Esophagus squamous epithelium (tissue), 5 donors: ENCODE data around the gene AIG1. TPM values are rescaled to one million over a fixed set of nuclear protein-coding genes. Genes with fewer than 3 reads are reported as not detected.

Experiments
- DNase-seq: peaks from one replicate; lab custom pipeline; 2025; lab: John Stamatoyannopoulos, UW
- H3K27ac ChIP-seq, 4 donors: fragments of 200-600 bp; sonication (generic); one replicate each; pipeline ENCODE4 v1.5.1; 2016 to 2019; ENCODE audit warnings: mild to moderate bottlenecking in 1 of 4
- H3K27me3 ChIP-seq, 4 donors: fragments of 200-600 bp; sonication (generic); 1 replicate in 3 of 4; 2 replicates in 1 of 4; pipeline versions ENCODE4 v1.5.1 to v1.6.0; 2017 to 2021; ENCODE audit warnings: antibody characterized with exemption in 1 of 4
- H3K36me3 ChIP-seq, 3 donors: fragments of 200-600 bp; sonication (generic); one replicate each; pipeline ENCODE4 v1.5.1; 2016 to 2019
- H3K4me1 ChIP-seq, 3 donors: fragments of 200-600 bp; sonication (generic); one replicate each; pipeline ENCODE4 v1.5.1; 2017 to 2019
- H3K4me3 ChIP-seq, 4 donors: fragments of 200-600 bp; sonication (generic); 1 replicate in 3 of 4; 2 replicates in 1 of 4; pipeline ENCODE4 v1.5.1; 2016 to 2019; ENCODE audit warnings: mild to moderate bottlenecking in 2 of 4, moderate library complexity in 1 of 4
- H3K9me3 ChIP-seq, 3 donors: fragments of 200-600 bp; sonication (generic); one replicate each; pipeline ENCODE4 v1.5.1; 2016 to 2019
- CTCF ChIP-seq, 6 experiments: fragments of 450-650 bp in 4 of 6; fragments of 200-600 bp in 2 of 6; sonication (generic) in 2 of 6; IDR thresholded peaks; one replicate each; pipeline ENCODE4 v1.5.1; 2016 to 2019; ENCODE audit warnings: antibody characterized with exemption in 6 of 6, mild to moderate bottlenecking in 4 of 6, moderate library complexity in 4 of 6
- POLR2A ChIP-seq, 4 donors: fragments of 450-650 bp; IDR thresholded peaks; one replicate each; pipeline ENCODE4 v1.6.1; 2017; ENCODE audit warnings: antibody characterized with exemption in 4 of 4, mild to moderate bottlenecking in 4 of 4, moderate library complexity in 3 of 4
- WGBS, 2 donors: methylation state at CpG; one replicate each; pipeline ENCODE4 v1.1.5; 2018; 5-methylcytosine and 5-hydroxymethylcytosine counted together
- intact Hi-C: fragments of 100-400 bp; cut with DNase I; formaldehyde crosslinking; loops from one replicate; pipeline ENCODE4 v1.15.0; 2022
- total RNA-seq, 4 donors: library from RNA; depleted of rRNA; stranded (reverse); fragments of >200 nt; gene quantifications; one replicate each; pipeline ENCODE4 v1.1.0, GENCODE V29; 2016
- donor health status: DM: yes; HTN: yes; CAD: no.

The AIG1 gene
- total RNA-seq, 4 donors from 2014 or later, result 29.1 to 30.5 (median 29.9) TPM

GRCh38 chr6:143146186-143146851 lies 85.6 kb downstream of the AIG1 start:
- DNase-seq, result no peak
- Histone ChIP-seq H3K27me3 (no peaks in the 10 kb centered on the region), H3K4me1 (no peaks in the 10 kb centered on the region), H3K27ac (no peak overlapping the region), H3K9me3 (no peaks in the 10 kb centered on the region), H3K36me3 (peaks cover 0 to 13% (median 0%) of the 10 kb centered on the region in 3 donors), H3K4me3 (no peak overlapping the region)
- intact Hi-C loops, result no loop called here
- TF ChIP-seq POLR2A (IDR thresholded peaks at IDR 0.05) (no peak), CTCF (IDR thresholded peaks at IDR 0.05) (no peak)
- 83 to 86% methylated on average over 3 of the region's 3 CpGs for WGBS, 2 donors

GRCh38 chr6:143149771-143150170 lies 89.1 kb downstream of the AIG1 start:
- Histone ChIP-seq H3K4me1 (no peaks in the 10 kb centered on the region), H3K4me3 (no peak overlapping the region), H3K36me3 (peaks cover 0 to 13% (median 0%) of the 10 kb centered on the region in 3 donors), H3K27ac (no peak overlapping the region), H3K9me3 (no peaks in the 10 kb centered on the region), H3K27me3 (no peaks in the 10 kb centered on the region)
- TF ChIP-seq POLR2A (IDR thresholded peaks at IDR 0.05) (no peak), CTCF (IDR thresholded peaks at IDR 0.05) (no peak)
- intact Hi-C loops, result no loop called here
- 58 to 64% methylated on average over 2 of the region's 2 CpGs for WGBS, 2 donors
- DNase-seq, result no peak

GRCh38 chr6:143150281-143150680 lies 89.6 kb downstream of the AIG1 start:
- intact Hi-C loops, result no loop called here
- Histone ChIP-seq H3K27me3 (no peaks in the 10 kb centered on the region), H3K27ac (no peak overlapping the region), H3K4me1 (no peaks in the 10 kb centered on the region), H3K4me3 (no peak overlapping the region), H3K9me3 (no peaks in the 10 kb centered on the region), H3K36me3 (peaks cover 0 to 13% (median 0%) of the 10 kb centered on the region in 3 donors)
- DNase-seq, result no peak
- WGBS, 2 donors, result 100% methylated on average over 1 of the region's 1 CpG
- TF ChIP-seq POLR2A (IDR thresholded peaks at IDR 0.05) (no peak), CTCF (IDR thresholded peaks at IDR 0.05) (no peak)

GRCh38 chr6:143151381-143151780 lies 90.7 kb downstream of the AIG1 start:
- Histone ChIP-seq H3K36me3 (peaks cover 0 to 13% (median 0%) of the 10 kb centered on the region in 3 donors), H3K27ac (no peak overlapping the region), H3K27me3 (no peaks in the 10 kb centered on the region), H3K4me1 (no peaks in the 10 kb centered on the region), H3K4me3 (no peak overlapping the region), H3K9me3 (no peaks in the 10 kb centered on the region)
- no peak for DNase-seq
- intact Hi-C loops, result no loop called here
- WGBS, 2 donors, result 79 to 91% methylated on average over 3 of the region's 3 CpGs
- no peak for TF ChIP-seq CTCF (IDR thresholded peaks at IDR 0.05)
- no peak for TF ChIP-seq POLR2A (IDR thresholded peaks at IDR 0.05)

- 100% methylated on average over 1 of the region's 1 CpG for WGBS, 2 donors
- intact Hi-C loops, result no loop called here
- H3K27ac ChIP-seq, result no peak overlapping the region
- TF ChIP-seq CTCF (IDR thresholded peaks at IDR 0.05), result no peak
- no peak for TF ChIP-seq POLR2A (IDR thresholded peaks at IDR 0.05)
- H3K4me3 ChIP-seq, result no peak overlapping the region
- no peak for DNase-seq
- H3K9me3 ChIP-seq, result no peaks in the 10 kb centered on the region
- H3K4me1 ChIP-seq, result peaks cover 0 to 15% (median 5%) of the 10 kb centered on the region in 3 donors
- no peaks in the 10 kb centered on the region for H3K27me3 ChIP-seq
- no peaks in the 10 kb centered on the region for H3K36me3 ChIP-seq
Measured at GRCh38 chr6:143155681-143156080, 95.0 kb downstream of the AIG1 start.
